Mesendoderm (in vitro differentiated cells): Measurements from ENCODE around the gene SLC13A3.

Experiments
- DNase-seq: peaks from one replicate; pipeline ENCODE4 v3.0.0; 2013
- H2AK5ac ChIP-seq: 2 replicates; pipeline ENCODE4 v1.6.1; 2013; ENCODE audit warnings: low read length, inconsistent platforms
- H2BK120ac ChIP-seq: 2 replicates; pipeline ENCODE4 v1.6.1; 2013; ENCODE audit warnings: low read depth, mild to moderate bottlenecking, low read length, moderate library complexity, mixed read lengths
- H2BK15ac ChIP-seq: replicated peaks from 2 replicates; pipeline ENCODE4 v1.6.1; 2013; ENCODE audit warnings: low read depth, mild to moderate bottlenecking, moderate library complexity
- H2BK5ac ChIP-seq: 2 replicates; pipeline ENCODE4 v1.6.1; 2013; ENCODE audit warnings: low read length, inconsistent platforms
- H3K18ac ChIP-seq: 2 replicates; pipeline ENCODE4 v1.6.1; 2013; ENCODE audit warnings: mild to moderate bottlenecking, low read length, mixed read lengths
- H3K23ac ChIP-seq: one replicate; pipeline ENCODE4 v1.6.1; 2013; ENCODE audit warnings: low read length
- H3K27ac ChIP-seq: 2 replicates; pipeline ENCODE4 v1.5.1; 2013; ENCODE audit warnings: low read depth, mild to moderate bottlenecking, inconsistent platforms, low read length, moderate library complexity
- H3K27me3 ChIP-seq: 2 replicates; pipeline ENCODE4 v1.6.1; 2013; ENCODE audit warnings: low read length, control low read depth, mild to moderate bottlenecking, inconsistent platforms; ENCODE audit not compliant: insufficient read depth, poor library complexity
- H3K36me3 ChIP-seq: 2 replicates; pipeline ENCODE4 v1.6.1; 2013; ENCODE audit warnings: low read length, inconsistent platforms; ENCODE audit not compliant: control insufficient read depth, insufficient read depth
- H3K4ac ChIP-seq: one replicate; pipeline ENCODE4 v1.6.1; 2013; ENCODE audit warnings: low read depth, mild to moderate bottlenecking, low read length, moderate library complexity
- H3K4me1 ChIP-seq: 2 replicates; pipeline ENCODE4 v1.6.1; 2013; ENCODE audit warnings: low read depth, low read length, inconsistent platforms; ENCODE audit not compliant: control insufficient read depth
- H3K4me2 ChIP-seq: 2 replicates; pipeline ENCODE4 v1.6.1; 2013; ENCODE audit warnings: low read length
- H3K4me3 ChIP-seq: 2 replicates; pipeline ENCODE4 v1.5.1; 2013; ENCODE audit warnings: mild to moderate bottlenecking, low read length
- H3K56ac ChIP-seq: one replicate; pipeline ENCODE4 v1.6.1; 2013; ENCODE audit warnings: low read length
- H3K79me1 ChIP-seq: 2 replicates; pipeline ENCODE4 v1.6.1; 2013; ENCODE audit warnings: low read length, inconsistent platforms
- H3K79me2 ChIP-seq: 2 replicates; pipeline ENCODE4 v1.6.1; 2013; ENCODE audit warnings: mild to moderate bottlenecking, low read length; ENCODE audit not compliant: control insufficient read depth, insufficient read depth
- H3K9ac ChIP-seq: 2 replicates; pipeline ENCODE4 v1.6.1; 2013; ENCODE audit warnings: low read length, inconsistent platforms
- H4K5ac ChIP-seq: one replicate; pipeline ENCODE4 v1.6.1; 2013; ENCODE audit warnings: low read length
- H4K8ac ChIP-seq: one replicate; pipeline ENCODE4 v1.6.1; 2013; ENCODE audit warnings: low read depth, mild to moderate bottlenecking, control low read depth, low read length, moderate library complexity
- WGBS: extraction: QIAGEN DNeasy Blood & Tissue Kit; methylation state at CpG from one replicate; pipeline ENCODE4 v1.1.7; 2013; ENCODE audit warnings: low lambda C conversion rate, missing lambda C conversion rate; ENCODE audit not compliant: insufficient coverage; ENCODE audit errors: extremely low coverage; 5-methylcytosine and 5-hydroxymethylcytosine counted together

Gene SLC13A3

DNA sequence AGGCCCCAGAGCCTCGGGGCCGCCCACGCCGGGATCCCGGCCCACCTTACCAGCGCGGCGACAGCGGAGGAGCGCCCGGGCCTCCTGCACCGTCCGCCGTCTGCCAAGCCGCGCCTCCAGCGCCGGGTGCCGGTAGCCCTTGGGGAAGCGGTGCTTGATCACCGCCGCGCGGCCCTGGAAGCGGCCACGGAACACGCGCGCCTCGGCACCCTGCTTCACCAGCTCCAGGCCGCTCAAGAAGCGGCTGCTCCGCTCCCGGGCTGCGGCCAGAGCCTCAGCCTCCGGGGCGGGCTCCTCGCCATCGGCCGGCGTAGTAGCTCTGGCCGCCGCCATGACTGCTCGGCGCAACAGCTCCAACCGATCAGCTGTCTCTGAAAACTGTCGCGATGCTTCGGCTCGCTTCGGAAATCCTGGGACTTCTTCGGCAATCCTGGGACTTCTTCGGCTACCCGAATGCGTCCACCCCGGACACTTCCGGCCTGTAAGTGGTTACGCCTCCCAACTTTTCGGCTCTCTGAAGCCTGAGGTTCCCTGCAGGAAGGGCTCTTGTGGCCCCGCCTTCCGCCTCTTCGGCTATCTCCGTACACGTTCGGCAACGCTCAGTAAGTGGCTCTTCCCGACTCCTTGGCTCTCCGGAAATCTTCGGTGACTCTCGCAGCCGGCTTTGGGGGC lies 38.0 kb upstream of the SLC13A3 start, which contains the start of gene TP53RK:
Gene TP53RK (minus strand): TSS at position 363 of the 672 bp plus-strand sequence. CDS start 30 bp downstream, at position 333.
- DNase-seq: peak; percentile 100
- Histone ChIP-seq H3K9ac (peak within 1 kb of the TSS; percentile 96), H3K4me1 (peaks cover 4% of the 10 kb centered on the region), H2AK5ac (peak within 1 kb of the TSS; percentile 56), H2BK15ac (no peak within 1 kb of the TSS), H4K5ac (peak within 1 kb of the TSS; percentile 93), H3K27ac (peak within 1 kb of the TSS; percentile 100), H2BK120ac (no peak within 1 kb of the TSS), H2BK5ac (peak within 1 kb of the TSS; percentile 89), H3K23ac (peak within 1 kb of the TSS; percentile 68), H3K56ac (peak within 1 kb of the TSS; percentile 97), H3K27me3 (no peaks in the 10 kb centered on the region), H3K4ac (peak within 1 kb of the TSS; percentile 71), H3K4me3 (peak within 1 kb of the TSS; percentile 98), H3K36me3 (no peaks in the 10 kb centered on the region), H3K18ac (peak within 1 kb of the TSS; percentile 94), H3K4me2 (peak within 1 kb of the TSS; percentile 96), H3K79me2 (peaks cover 24% of the 10 kb centered on the region), H4K8ac (no peak within 1 kb of the TSS), H3K79me1 (peaks cover 11% of the 10 kb centered on the region)
- no CpG with 5 or more reads among the region's 71 CpGs for WGBS

DNA sequence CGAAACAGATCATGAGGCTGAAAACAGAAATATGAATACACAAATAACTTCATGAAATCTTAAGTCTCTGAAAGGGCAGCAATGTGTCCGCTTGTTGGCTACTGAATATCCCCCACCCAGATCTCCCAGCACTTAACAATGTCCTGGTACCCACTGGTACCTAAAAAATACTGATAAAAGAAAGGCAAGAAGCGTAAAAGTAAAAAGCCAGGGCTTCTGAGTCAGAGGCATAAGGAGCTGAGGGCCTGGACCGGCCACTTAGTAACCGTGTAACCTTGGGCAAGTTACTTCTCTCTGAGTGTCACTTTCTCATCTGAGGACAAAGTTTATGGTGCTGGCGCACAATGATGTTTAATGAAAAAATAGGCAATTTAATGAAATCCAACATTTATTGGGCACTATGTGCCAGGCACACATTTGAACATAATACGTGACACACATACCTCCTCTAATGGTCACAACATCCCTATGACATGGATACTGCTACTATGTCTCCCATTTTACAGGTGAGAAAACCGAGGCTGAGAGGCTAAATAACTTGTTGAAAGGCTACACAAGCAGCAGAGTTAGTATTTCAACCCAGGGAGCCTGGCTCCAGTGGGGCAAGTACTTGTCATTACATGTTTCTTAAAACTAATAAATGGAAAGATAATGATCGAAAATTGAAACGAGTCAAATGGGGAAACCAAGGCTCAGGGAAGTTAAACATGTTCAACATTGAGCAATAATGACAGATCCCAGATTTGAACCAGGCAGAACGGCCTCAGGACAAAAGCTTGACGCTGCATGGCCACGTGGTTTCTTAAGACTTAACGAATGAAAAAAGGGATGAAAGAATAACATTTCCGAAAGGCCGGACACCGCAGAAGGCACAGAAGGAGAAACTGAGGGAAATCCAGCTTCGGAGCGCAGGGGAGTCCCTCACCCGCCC lies 37.2 kb upstream of the SLC13A3 start:
- H3K79me1 ChIP-seq: peaks cover 14% of the 10 kb centered on the region
- H2BK120ac ChIP-seq: no peak overlapping the region
- H4K8ac ChIP-seq: no peak overlapping the region
- no peak overlapping the region for H2BK15ac ChIP-seq
- peak; percentile 60 for DNase-seq
- peak overlapping the region; percentile 96 for H3K4me2 ChIP-seq
- no peak overlapping the region for H2BK5ac ChIP-seq
- H3K36me3 ChIP-seq: no peaks in the 10 kb centered on the region
- no peaks in the 10 kb centered on the region for H3K27me3 ChIP-seq
- H3K4me1 ChIP-seq: peaks cover 6% of the 10 kb centered on the region
- H3K18ac ChIP-seq: peak overlapping the region; percentile 94
- peaks cover 26% of the 10 kb centered on the region for H3K79me2 ChIP-seq
- peak overlapping the region; percentile 96 for H3K9ac ChIP-seq
- H3K27ac ChIP-seq: peak overlapping the region; percentile 100
- peak overlapping the region; percentile 97 for H3K56ac ChIP-seq
- no CpG with 5 or more reads among the region's 20 CpGs for WGBS
- peak overlapping the region; percentile 24 for H4K5ac ChIP-seq
- no peak overlapping the region for H3K23ac ChIP-seq
- H2AK5ac ChIP-seq: peak overlapping the region; percentile 56
- H3K4ac ChIP-seq: no peak overlapping the region
- peak overlapping the region; percentile 98 for H3K4me3 ChIP-seq

DNA sequence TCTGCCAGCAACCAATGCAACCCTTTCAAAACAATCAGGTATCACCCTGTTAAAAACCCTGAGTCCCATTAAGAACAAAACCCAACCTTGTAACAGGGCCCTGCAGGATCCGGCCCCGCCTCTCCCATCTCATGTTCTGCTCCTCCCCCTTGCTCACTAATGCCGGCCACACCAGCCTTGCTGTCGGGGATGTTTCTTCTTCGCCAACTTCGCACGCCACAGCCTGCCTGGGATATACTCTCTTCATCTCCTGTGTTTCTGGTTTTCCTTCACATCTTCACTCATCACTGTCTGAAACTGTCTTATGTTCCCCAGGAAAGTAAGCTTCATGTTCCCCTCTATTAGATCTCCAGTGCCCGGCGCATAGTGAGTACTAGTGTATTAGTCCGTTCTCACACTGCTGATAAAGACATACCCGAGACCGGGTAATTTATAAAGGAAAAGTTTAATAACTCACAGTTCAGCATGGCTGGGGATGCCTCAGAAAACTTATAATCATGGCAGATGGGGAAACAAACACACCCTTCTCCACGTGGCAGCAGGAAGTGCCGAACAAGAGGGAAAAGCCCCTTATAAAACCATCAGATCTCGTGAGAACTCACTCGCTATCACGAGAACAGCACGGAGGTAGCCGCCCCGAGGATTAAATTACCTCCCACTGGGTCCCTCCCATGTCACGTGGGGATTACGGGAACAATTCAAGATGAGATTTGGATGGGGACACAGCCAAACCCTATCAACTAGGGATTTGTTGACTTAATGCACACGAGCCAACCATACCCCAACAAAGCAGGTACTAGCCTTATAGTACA lies 32.9 kb upstream of the SLC13A3 start:
- H3K27ac ChIP-seq: peak overlapping the region; percentile 33
- H3K4me3 ChIP-seq: peak overlapping the region; percentile 87

DNA sequence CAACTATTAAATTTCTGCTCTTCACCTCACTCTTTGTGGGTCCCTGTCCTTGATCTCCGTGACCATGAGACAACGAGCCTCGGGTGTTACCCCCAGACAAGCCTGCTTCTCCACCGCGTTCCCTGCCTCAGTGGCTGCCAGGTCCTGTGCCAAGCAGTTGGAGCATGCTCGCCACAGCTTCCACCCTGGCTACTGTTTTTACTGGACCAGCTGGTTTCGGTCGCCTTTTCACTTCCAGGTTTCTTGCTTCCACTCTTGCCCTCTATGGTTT lies 32.3 kb upstream of the SLC13A3 start:
- Histone ChIP-seq H3K56ac (peak overlapping the region; percentile 83), H2BK5ac (peak overlapping the region; percentile 5), H3K4me3 (peak overlapping the region; percentile 58), H2BK15ac (no peak overlapping the region), H4K8ac (no peak overlapping the region), H4K5ac (no peak overlapping the region), H3K4ac (no peak overlapping the region), H3K27ac (no peak overlapping the region), H3K23ac (no peak overlapping the region), H2BK120ac (no peak overlapping the region), H3K36me3 (peaks cover 2% of the 10 kb centered on the region), H3K9ac (peak overlapping the region; percentile 78), H2AK5ac (no peak overlapping the region), H3K4me1 (peaks cover 9% of the 10 kb centered on the region), H3K79me1 (peaks cover 30% of the 10 kb centered on the region), H3K4me2 (peak overlapping the region; percentile 61), H3K18ac (no peak overlapping the region), H3K27me3 (no peaks in the 10 kb centered on the region), H3K79me2 (peaks cover 28% of the 10 kb centered on the region)
- no peak for DNase-seq
- WGBS: no CpG with 5 or more reads among the region's 8 CpGs

More for the DNA sequence above, 32.9 kb upstream of the SLC13A3 start:
- no peak overlapping the region for H2BK15ac ChIP-seq
- DNase-seq: peak; percentile 93
- H3K4me1 ChIP-seq: peaks cover 9% of the 10 kb centered on the region
- H3K18ac ChIP-seq: no peak overlapping the region
- H3K27me3 ChIP-seq: no peaks in the 10 kb centered on the region
- peak overlapping the region; percentile 94 for H2AK5ac ChIP-seq
- no peak overlapping the region for H4K8ac ChIP-seq
- H4K5ac ChIP-seq: peak overlapping the region; percentile 88
- H3K9ac ChIP-seq: peak overlapping the region; percentile 88
- peak overlapping the region; percentile 99 for H3K4me2 ChIP-seq
- H2BK120ac ChIP-seq: no peak overlapping the region
- no peak overlapping the region for H3K4ac ChIP-seq
- WGBS: no CpG with 5 or more reads among the region's 23 CpGs
- H3K36me3 ChIP-seq: peaks cover 2% of the 10 kb centered on the region
- peaks cover 30% of the 10 kb centered on the region for H3K79me2 ChIP-seq
- peaks cover 30% of the 10 kb centered on the region for H3K79me1 ChIP-seq
- no peak overlapping the region for H3K23ac ChIP-seq
- H2BK5ac ChIP-seq: peak overlapping the region; percentile 81
- peak overlapping the region; percentile 94 for H3K56ac ChIP-seq

DNA sequence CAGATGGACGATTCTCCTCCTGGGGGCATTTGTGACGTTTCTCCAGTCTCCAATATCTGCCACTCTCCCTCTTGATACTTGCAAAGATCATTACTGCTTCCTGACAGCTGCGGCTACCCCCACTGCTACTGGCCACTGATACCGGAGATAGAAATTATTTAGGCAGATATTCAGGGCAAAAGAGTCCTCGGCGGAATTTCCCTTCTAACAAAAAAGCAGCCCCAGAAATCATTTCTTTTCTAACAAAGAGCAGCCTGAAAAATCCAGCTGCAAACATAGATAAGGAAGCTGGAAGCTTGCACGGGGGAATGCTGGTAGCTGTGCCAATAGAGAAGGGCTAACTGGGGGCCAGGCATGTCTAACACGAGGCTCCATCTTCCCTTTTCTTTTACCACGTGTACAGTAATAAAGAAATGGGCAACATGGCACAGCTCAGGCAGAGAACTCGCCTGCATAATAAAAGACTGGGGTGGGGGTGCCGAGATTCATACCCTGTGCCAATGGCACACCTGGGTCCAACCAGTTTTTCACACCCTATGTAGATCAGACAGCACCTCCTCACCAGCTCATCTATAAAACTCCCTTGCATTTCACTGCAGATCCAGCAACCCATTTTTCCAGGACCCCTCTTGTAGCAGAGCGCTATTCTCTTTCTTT lies 31.9 kb upstream of the SLC13A3 start:
- H4K8ac ChIP-seq: no peak overlapping the region
- H3K4me1 ChIP-seq: peaks cover 5% of the 10 kb centered on the region
- no peak overlapping the region for H2BK5ac ChIP-seq
- H3K79me1 ChIP-seq: peaks cover 27% of the 10 kb centered on the region
- no peak overlapping the region for H3K18ac ChIP-seq
- H4K5ac ChIP-seq: no peak overlapping the region
- H2BK120ac ChIP-seq: no peak overlapping the region
- H3K4ac ChIP-seq: no peak overlapping the region
- peak overlapping the region; percentile 78 for H3K9ac ChIP-seq
- peak overlapping the region; percentile 61 for H3K4me2 ChIP-seq
- H3K27me3 ChIP-seq: no peaks in the 10 kb centered on the region
- WGBS: no CpG with 5 or more reads among the region's 12 CpGs
- no peak overlapping the region for H3K23ac ChIP-seq
- no peak for DNase-seq
- peak overlapping the region; percentile 83 for H3K56ac ChIP-seq
- no peak overlapping the region for H2AK5ac ChIP-seq
- H3K27ac ChIP-seq: no peak overlapping the region
- H3K4me3 ChIP-seq: peak overlapping the region; percentile 58
- no peak overlapping the region for H2BK15ac ChIP-seq
- H3K79me2 ChIP-seq: peaks cover 23% of the 10 kb centered on the region
- H3K36me3 ChIP-seq: peaks cover 2% of the 10 kb centered on the region
